HG03039 (cell line): ENCODE results near the gene TPP1.

Experiments
- ATAC-seq: cut with Tn5 transposase; IDR thresholded peaks from one replicate; pipeline ENCODE4 v1.9.1; 2021; ENCODE audit warnings: mild to moderate bottlenecking, moderate library complexity; ENCODE audit not compliant: unreplicated experiment

The TPP1 gene

GRCh38 chr11:6647836-6648235 lies 28.6 kb upstream of the TPP1 start:
- ATAC-seq, result no peak

DNA sequence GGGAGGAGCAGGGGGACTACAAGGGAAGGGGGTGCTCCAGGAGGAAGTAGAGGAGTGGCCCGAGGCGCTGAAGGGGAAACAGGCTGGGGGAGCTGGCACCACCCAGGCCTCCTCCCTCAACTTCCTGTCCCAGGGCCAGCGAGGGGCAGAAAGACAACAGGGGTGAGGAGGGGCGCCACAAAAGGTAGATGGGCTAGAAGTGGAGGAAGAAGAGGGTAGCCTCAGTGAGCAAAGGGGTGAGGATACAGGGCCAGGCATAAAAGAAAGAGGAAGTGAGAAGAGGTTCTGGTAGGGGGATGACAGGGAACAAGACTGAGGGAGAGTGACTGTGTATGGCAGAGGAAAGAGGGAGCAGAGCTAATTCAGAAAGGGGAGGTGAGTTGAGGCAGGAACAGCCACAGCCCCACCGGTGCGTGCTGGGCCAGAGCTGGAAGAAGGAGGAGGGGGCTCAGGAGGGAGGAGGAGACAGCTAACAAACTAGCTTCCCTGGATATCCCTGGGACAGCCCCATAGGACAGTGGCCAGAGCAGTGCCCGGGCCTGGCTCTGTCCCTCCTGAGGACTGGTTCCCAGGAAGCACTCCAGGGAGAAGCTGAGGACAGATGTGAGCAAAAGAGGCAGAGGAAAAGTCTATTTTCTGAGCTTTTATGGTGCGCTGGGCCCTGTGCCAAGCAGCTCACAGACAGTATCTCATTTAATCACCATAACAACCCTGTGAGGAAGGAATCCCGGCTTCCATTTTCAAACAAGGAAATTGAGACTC lies 27.9 kb upstream of the TPP1 start:
- ATAC-seq, result peak; percentile 87

GRCh38 chr11:6646576-6646917 lies 27.3 kb upstream of the TPP1 start:
- ATAC-seq, result no peak

GRCh38 chr11:6646071-6646470 lies 26.8 kb upstream of the TPP1 start:
- ATAC-seq, result no peak

- ATAC-seq, result no peak
Observed at GRCh38 chr11:6642957-6643356, 23.7 kb upstream of the TPP1 start.

DNA sequence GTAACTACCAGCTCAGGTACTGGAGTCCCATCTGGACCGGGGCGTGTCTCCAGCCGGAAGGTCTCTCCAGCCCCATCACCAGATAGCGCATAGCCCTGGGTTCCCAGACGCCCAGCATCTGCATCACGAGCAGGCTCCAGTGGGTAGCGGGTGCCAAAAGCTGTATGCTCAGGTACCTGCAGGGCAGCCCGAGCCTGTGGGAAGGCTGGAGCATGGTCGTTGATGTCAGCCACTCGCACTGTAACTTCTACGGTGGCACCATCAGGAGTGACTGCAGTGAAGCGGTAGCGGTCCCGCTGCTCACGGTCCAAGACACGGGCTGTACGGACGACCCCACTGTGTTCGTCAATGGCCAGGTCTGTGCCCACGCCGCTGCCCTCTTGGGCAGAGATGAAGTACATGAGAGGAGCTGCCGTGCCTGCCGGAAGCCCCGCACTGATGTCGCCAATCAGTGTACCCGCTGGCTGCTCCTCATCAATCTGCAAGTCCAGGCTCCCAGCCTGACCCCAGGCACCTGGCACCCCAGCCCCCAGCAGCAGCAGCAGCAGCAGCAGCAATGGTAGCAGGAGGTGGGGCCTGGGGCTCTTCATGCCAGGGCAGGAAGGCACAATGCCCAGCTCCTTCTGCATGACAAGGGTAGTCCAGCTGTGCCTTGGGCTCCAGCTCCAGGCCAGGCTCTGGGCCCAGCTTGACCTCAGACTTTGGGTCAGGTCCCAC lies 21.9 kb upstream of the TPP1 start:
- no peak for ATAC-seq

DNA sequence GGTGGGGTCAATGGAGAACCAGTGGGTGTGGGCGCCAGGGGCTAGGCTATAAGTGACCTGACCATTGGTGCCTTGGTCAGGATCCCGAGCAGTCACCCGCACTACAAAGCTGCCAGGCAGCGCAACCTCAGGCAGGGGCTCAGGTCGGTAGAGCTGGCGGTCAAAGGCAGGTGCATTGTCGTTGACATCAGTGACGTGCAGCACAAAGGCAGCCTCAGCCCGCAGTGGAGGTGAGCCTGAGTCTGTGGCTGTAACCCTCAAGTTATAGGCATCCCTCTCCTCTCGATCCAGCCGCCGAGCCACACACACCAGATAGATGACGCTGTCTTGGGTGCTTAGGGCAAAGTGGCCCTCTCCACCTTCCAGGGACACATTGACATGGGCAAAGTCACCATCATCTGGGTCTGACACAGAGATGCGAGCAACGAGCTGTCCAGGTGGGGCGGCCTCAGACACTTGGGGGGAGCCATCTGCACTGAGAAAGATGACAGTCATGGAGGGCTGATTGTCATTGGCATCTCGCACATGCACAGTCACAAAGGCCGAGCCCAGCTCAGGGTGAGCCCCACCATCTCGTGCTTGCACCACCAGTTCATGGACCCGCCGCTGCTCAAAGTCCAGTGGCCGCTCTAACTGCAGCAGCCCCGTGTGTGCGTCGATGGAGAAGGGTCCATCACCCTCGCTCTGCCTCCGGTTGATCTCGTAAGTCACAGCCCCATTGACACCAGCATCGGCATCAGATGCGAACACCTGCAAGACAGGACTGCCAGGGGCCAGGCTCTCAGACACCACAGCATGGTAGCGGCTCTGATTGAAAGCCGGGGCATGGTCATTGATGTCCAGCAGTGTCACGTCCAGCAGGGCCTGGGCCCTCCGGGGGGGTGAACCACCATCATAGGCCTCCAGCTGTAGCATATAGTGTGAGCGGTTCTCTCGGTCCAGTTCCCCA lies 21.1 kb upstream of the TPP1 start:
- no peak for ATAC-seq

- no peak for ATAC-seq
Observed at GRCh38 chr11:6638429-6638828, 19.2 kb upstream of the TPP1 start.

DNA sequence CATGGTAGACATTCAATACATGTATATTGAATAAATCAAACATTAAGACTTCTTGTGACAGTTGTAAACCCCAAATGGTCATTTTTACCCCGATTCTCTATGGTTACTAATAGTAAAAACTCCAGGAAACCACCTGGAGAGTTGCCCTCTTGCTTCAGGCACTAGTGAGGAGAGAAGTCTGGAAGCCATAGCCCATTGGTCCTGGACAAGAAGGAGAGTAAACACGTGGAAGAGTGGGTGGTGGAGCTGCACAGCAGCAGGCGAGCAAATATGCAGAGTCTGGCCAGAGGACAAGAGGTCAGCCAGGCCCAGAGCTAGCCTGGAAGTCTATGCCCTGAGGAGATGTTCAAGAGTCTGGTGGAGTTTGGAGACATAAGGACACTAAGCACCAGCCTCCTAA lies 18.6 kb upstream of the TPP1 start:
- ATAC-seq, result no peak

DNA sequence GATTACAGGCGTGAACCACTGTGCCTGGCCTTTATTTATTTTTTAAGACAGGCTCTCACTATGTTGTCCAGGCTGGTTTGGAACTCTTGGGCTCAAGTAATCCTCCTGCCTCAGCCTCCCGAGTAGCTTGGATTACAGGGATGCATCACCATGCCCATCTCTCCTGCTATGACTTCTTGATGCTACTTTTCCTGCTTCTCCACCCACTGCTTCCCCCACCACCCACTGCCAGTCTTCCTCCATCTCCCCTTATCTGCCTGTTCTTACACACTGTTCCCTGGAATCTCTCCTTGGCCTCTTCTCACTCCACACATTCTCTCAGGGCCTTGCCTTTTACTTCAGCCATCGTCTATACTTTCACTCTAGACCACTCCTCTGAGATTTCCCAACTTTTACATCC lies 17.3 kb upstream of the TPP1 start:
- ATAC-seq, result no peak

GRCh38 chr11:6635082-6635932 lies 16.1 kb upstream of the TPP1 start:
- no peak for ATAC-seq

- no peak for ATAC-seq
Observed at GRCh38 chr11:6634534-6634933, 15.3 kb upstream of the TPP1 start.

DNA sequence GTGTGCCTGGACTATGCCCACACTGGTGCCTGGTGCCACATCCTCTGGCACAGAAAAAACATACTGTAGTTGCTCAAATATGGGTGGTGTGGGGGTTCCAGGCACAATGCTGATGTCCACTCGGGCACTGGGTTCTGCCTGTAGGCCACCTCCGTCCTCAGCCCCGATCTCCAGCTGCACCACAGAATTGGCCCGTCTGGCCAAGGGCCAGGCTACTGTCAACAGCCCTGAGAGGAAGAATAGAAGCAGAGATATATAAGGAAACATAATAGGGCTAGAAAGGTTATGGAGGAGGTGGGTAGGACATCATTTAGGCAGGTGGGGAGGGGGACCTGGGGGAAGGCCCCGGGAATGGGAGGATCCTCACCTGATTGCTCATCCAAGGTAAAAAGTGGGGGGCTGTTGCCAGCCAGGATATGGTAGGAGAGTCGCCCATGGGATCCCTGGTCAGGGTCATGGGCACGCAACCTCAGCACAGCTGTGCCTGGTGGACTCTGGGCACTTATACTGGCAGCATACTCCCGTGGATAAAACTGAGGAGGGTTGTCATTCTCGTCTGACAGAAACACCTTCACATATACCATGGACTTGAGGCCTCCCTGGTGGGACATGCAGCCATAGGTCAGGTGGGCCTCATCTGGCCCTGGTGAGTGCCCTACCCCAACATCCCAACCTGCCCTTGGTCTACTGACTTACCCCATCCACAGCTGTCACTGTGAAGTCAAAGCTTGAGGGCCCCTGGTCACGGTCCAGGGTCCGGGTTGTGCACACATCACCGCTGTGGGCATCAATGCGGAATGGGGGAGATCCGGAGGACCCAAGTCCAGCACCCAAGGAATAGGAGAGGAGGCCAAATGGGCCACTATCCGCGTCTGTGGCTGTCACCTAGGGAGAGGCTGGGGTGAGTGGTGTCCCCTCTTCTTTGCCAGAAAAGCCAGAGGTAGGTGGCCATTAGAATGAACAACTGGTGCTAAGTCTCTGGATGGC lies 14.5 kb upstream of the TPP1 start:
- no peak for ATAC-seq

DNA sequence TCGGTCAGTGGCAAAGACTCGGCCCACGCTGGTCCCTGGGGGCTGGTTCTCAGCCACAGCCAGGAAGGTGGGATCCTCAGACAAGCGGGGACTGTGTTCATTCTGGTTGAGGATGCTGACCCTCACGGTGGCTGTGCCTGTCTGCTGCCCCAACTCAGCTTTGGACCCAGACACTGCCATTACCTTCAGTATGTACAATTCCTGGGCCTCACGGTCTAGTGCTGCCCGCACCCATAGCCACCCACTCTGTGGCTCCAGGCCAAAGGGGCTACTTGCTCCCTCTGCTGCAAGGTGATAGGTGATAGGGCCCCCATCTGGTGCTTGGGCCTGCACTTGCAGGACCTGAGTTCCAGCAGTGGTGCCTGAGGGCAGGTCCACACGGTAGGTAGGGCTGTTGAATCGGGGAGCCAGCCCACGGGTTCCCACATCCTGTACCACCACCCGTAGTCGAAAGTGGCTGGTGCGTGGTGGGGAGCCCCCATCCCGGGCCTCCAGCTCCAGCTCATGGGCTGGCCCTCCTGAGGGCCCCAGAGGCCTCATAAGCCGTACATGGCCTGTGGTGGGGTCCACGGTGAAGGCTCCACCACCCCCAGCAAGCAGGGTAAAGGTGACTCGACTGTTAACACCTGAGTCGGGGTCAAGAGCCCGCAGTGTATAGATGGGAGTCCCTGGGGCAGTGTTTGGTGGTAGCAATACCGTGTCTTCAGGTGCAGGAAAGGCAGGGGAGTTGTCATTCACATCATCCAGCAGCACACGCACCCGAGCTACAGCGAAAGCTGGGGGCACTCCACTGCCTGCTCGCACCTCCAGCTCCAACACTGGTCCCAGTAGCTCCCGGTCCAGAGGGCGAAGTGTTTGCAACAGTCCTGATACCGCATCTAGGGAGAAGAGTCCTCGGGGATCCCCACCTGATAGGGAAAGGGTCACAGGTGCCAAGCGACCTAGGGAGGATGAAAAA lies 13.2 kb upstream of the TPP1 start:
- no peak for ATAC-seq

GRCh38 chr11:6631361-6631890 lies 12.2 kb upstream of the TPP1 start:
- no peak for ATAC-seq

GRCh38 chr11:6630632-6631291 lies 11.5 kb upstream of the TPP1 start:
- ATAC-seq, result no peak

DNA sequence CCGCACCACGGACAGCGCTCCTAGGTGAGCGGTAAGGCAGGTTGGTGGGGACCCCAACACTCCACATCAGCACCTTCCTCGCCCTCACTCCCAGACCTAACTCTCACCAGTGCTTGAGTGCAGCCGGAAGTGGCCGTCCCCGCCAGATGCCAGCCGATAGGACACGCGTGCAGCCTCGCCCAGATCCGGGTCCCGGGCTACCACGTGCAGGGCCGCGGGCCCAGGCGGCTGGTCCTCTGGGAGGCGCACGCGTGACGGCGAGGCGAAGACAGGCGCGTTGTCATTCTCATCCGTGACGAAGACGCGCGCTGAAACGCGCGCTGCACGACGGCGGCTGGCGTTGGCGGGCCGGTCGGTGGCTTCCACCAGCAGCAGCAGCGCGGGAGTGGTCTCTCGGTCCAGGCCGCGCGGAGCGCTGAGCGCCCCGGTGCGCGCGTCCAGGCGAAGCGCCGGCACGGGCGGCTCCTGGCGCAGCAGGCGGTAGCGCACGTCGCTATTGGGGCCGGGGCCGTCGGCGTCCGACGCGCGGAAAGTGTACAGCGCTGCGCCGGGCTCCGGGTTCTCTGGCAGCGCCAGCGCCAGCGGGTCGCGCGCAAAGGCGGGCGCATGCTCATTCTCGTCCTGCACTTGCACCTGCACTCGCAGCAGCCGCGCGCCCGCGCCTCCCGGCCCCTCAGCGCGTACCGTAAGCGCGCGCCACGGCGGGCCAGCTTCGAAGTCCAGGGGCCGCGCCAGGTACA lies 10.8 kb upstream of the TPP1 start:
- ATAC-seq, result no peak
